AG10803 (cell line): ENCODE measurements around the gene TIMM23.
A peak's percentile ranks its signal among the peaks of the same experiment; 100 is the strongest.

ENCODE experiments used
- DNase-seq: peaks from one replicate; pipeline ENCODE4 v3.0.0; 2010; ENCODE audit warnings: low read depth
- H3K4me3 ChIP-seq: 2 replicates; pipeline ENCODE4 v1.5.1; 2011; ENCODE audit warnings: mild to moderate bottlenecking, low read length, control low read depth
- CTCF ChIP-seq: conservative IDR thresholded peaks from 2 replicates; pipeline ENCODE4 v1.5.1; 2011; ENCODE audit warnings: mild to moderate bottlenecking, low read length, control low read depth, inconsistent platforms

The TIMM23 gene

DNA sequence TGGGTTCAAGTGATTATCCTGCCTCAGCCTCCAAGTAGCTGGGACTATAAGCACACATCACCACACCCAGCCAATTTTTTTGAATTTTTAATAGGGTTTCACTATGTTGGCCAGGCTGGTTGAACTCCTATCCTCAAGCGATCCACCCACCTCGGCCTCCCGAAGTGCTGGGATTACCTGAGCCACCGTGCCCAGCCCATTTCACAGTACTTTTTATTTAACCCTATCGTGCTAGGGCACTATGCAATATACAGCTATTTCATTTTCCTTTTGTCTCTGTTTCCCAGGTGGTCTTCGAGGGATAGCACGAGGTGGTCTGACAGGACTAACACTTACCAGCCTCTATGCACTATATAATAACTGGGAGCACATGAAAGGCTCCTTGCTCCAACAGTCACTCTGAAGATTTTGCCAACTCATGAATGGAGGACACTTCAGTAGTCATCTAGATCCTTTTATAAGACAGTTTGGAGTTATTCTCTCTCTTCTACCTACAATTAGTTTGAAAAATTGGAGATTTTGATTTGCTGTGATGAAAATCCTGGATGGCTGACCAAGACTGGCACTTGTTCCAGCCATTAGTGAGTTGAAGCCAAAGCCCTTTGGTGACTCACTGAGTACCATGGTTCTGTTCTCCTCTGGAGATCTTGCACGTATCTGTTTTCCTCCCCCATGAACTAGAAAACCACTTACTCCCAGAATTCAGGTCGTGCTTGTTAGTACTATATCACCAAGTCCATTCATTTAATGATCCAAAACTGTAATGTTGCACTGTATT lies 30.8 kb downstream of the TIMM23 start:
- DNase-seq = peak; percentile 34
- TF ChIP-seq CTCF = no peak
- no peak overlapping the region for H3K4me3 ChIP-seq

DNA sequence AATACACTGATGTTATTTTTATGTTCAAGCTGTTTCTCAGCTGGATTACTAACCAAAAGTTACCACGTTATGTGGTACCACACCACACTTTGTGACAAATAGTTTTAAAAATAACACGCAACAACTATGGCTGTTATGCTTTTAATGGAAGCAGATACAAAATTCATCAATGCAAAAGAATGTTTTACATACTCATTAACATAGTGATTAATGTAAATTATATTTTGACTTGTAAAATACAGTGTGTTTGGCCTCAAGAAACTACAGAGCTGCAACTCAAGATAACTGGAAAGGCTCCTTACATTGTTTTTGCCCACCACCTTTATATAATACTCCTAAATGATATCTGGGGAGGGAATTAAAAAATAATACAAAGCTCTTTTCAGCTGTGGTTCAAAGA lies 32.7 kb downstream of the TIMM23 start:
- H3K4me3 ChIP-seq = no peak overlapping the region
- no peak for DNase-seq
- TF ChIP-seq CTCF = no peak

DNA sequence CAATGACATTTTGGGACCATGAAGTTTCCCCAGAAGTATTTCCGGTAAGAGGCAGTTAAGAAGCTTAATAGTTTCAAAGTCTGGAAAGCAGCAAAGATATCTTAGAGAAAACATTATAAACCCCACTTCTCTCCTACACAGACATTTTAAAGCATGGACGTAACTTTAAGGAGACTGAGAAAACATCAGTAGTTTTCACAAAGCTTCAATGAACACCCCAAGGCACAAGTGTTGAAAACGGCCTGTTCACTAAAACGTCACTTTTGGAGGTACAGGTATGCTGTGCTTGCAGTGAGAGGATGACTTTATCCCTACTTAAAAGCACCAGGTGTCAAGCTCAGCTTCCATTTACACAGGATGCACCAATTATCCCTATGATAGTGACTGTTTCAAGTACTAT lies 33.1 kb downstream of the TIMM23 start:
- no peak for TF ChIP-seq CTCF
- H3K4me3 ChIP-seq = no peak overlapping the region
- DNase-seq = no peak

DNA sequence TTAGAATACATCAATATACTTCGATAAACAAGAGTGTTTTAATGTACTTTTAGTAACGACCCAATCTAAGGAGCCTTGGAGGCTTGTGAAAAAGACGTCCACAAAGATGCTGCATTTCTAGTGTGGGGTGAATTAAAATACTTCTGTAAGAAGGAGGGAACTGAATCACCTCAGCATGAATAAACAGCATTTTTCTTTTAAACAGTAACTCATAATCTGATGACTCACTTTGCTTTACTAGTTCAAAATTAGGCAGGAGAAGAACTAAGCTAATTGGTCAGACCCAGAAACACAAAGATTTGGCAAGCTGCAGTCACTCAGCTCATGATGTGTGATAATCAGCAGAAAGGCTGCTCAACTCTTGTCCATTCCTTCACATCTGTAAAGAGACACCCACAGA lies 33.9 kb downstream of the TIMM23 start:
- H3K4me3 ChIP-seq = no peak overlapping the region
- DNase-seq = peak; percentile 82
- TF ChIP-seq CTCF = no peak

DNA sequence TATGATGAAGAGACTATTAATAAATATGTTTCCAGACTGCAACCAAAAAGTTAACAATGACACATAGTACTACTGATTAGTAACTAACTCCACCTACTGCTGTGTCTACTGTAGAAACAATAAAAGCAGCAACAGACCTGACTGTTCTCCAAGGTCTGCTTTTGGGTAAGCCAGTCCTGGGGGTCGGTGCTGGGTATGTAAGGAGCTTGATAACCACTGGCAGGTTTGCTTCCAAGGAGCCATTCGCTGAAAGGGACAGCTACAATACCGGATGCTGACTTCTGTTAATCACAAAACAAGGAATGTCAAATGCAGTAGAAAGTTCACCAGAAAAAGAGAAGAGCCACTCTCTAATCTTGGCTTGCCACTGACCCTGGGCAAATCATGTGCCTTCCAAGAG lies 40.5 kb downstream of the TIMM23 start:
- no peak overlapping the region for H3K4me3 ChIP-seq
- TF ChIP-seq CTCF = no peak
- DNase-seq = no peak

DNA sequence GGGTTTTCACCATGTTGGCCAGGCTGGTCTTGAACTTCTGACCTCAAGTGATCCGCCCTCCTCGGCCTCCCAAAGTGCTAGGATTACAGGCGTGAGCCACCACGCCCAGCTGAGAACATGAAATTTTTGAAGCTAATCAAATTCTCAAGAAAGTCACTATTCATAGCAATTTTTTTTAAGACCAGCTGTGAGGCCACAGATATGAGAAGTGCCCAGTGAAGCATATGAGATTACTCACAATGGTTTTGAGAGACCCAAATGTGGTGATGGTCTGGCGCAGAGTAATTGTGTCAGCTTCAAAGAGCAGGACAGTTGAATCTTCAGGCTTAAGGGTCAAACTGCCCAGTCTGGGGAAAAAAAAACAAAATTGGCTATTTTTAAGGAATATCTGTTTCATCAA lies 41.9 kb downstream of the TIMM23 start:
- DNase-seq = no peak
- H3K4me3 ChIP-seq = no peak overlapping the region
- TF ChIP-seq CTCF = no peak

- no peak for TF ChIP-seq CTCF
- DNase-seq = peak; percentile 10
Observed at GRCh38 chr10:46014683-46015405, 42.6 kb downstream of the TIMM23 start.

More at GRCh38 chr10:46014683-46015405, 42.6 kb downstream of the TIMM23 start:
- no peak overlapping the region for H3K4me3 ChIP-seq
